Smooth muscle cell (in vitro differentiated cells): Measurements from ENCODE around the gene PGS1. TPM values are rescaled to one million over a fixed set of nuclear protein-coding genes. Genes with fewer than 3 reads are reported as not detected.

Experiments
- DNase-seq: peaks from one replicate; lab custom pipeline; 2025; ENCODE audit not compliant: unreplicated experiment; lab: John Stamatoyannopoulos, UW
- H2AFZ ChIP-seq: fragments of 200-600 bp; sonication (generic); 2 replicates; pipeline ENCODE4 v1.6.0; 2016; ENCODE audit warnings: antibody characterized with exemption, low read depth, mild to moderate bottlenecking
- H3F3A ChIP-seq: fragments of 200-600 bp; sonication (generic); 2 replicates; pipeline ENCODE4 v1.6.0; 2017; ENCODE audit warnings: antibody characterized with exemption, low read depth
- H3K27ac ChIP-seq: fragments of 200-600 bp; sonication (generic); 2 replicates; pipeline ENCODE4 v1.5.1; 2016; ENCODE audit warnings: low read depth, mild to moderate bottlenecking
- H3K27me3 ChIP-seq: fragments of 200-600 bp; sonication (generic); 2 replicates; pipeline ENCODE4 v1.6.1; 2016; ENCODE audit warnings: low read depth, mild to moderate bottlenecking
- H3K36me3 ChIP-seq: fragments of 200-600 bp; sonication (generic); 2 replicates; pipeline ENCODE4 v1.5.1; 2016; ENCODE audit warnings: low read depth
- H3K4me1 ChIP-seq: fragments of 200-600 bp; sonication (generic); 2 replicates; pipeline ENCODE4 v1.5.1; 2016; ENCODE audit warnings: low read depth
- H3K4me2 ChIP-seq: fragments of 200-600 bp; sonication (generic); 2 replicates; pipeline ENCODE4 v1.6.0; 2016; ENCODE audit warnings: mild to moderate bottlenecking
- H3K4me3 ChIP-seq: fragments of 200-600 bp; sonication (generic); 2 replicates; pipeline ENCODE4 v1.5.1; 2016; ENCODE audit warnings: mild to moderate bottlenecking
- H3K79me2 ChIP-seq: fragments of 200-600 bp; sonication (generic); 2 replicates; pipeline ENCODE4 v1.6.0; 2016; ENCODE audit warnings: low read depth, mild to moderate bottlenecking
- H3K9ac ChIP-seq: fragments of 200-600 bp; sonication (generic); 2 replicates; pipeline ENCODE4 v1.6.0; 2016; ENCODE audit warnings: low read depth
- H3K9me3 ChIP-seq: fragments of 200-600 bp; sonication (generic); replicated peaks from 2 replicates; pipeline ENCODE4 v1.5.1; 2016; ENCODE audit warnings: low read depth
- H4K20me1 ChIP-seq: fragments of 200-600 bp; sonication (generic); 2 replicates; pipeline ENCODE4 v1.6.0; 2016; ENCODE audit warnings: low read depth
- CTCF ChIP-seq: fragments of 200-600 bp; sonication (generic); IDR thresholded peaks from 2 replicates; pipeline ENCODE4 v1.5.1; 2017; ENCODE audit warnings: borderline replicate concordance, mild to moderate bottlenecking, antibody characterized with exemption; ENCODE audit not compliant: insufficient read depth, poor library complexity, severe bottlenecking
- WGBS: methylation state at CpG from one replicate; pipeline ENCODE4 v1.1.7; 2016; ENCODE audit warnings: low lambda C conversion rate; 5-methylcytosine and 5-hydroxymethylcytosine counted together
- polyA plus RNA-seq: library from polyadenylated mRNA; unstranded; fragments of >200 nt; fragmentation: Nextera tagmentation; extraction: Ambion mirVana; gene quantifications from 2 replicates; pipeline ENCODE4 v1.2.1, GENCODE V29; 2016
- total RNA-seq: library from RNA; depleted of rRNA; stranded (reverse); fragments of >200 nt; gene quantifications from 2 replicates; pipeline ENCODE4 v1.2.3, GENCODE V29; 2014

Gene PGS1
- total and polyA plus RNA-seq, 2 experiments from 2014 or later = 22.6 to 29.9 TPM

- Histone ChIP-seq H3K36me3 (no peaks in the 10 kb centered on the region), H4K20me1 (peaks cover 48% of the 10 kb centered on the region), H3K9ac (peak overlapping the region; percentile 85), H2AFZ (no peak overlapping the region), H3K27ac (peak overlapping the region; percentile 91), H3K4me2 (peak overlapping the region; percentile 86), H3K9me3 (no peaks in the 10 kb centered on the region), H3F3A (peaks cover 52% of the 10 kb centered on the region), H3K79me2 (peaks cover 35% of the 10 kb centered on the region), H3K27me3 (no peaks in the 10 kb centered on the region), H3K4me3 (peak overlapping the region; percentile 95), H3K4me1 (peaks cover 44% of the 10 kb centered on the region)
- DNase-seq = no peak
- 18% methylated on average over 16 of the region's 16 CpGs for WGBS
- TF ChIP-seq CTCF = no peak
Observed at GRCh38 chr17:78356101-78356713, 22.2 kb upstream of the PGS1 start.

- H3F3A ChIP-seq = peaks cover 46% of the 10 kb centered on the region
- peak overlapping the region; percentile 86 for H3K4me2 ChIP-seq
- peaks cover 35% of the 10 kb centered on the region for H3K79me2 ChIP-seq
- TF ChIP-seq CTCF = no peak
- H3K4me3 ChIP-seq = peak overlapping the region; percentile 95
- no peaks in the 10 kb centered on the region for H3K36me3 ChIP-seq
- H2AFZ ChIP-seq = no peak overlapping the region
- peaks cover 34% of the 10 kb centered on the region for H3K4me1 ChIP-seq
- H3K27ac ChIP-seq = peak overlapping the region; percentile 91
- H3K27me3 ChIP-seq = no peaks in the 10 kb centered on the region
- H3K9me3 ChIP-seq = no peaks in the 10 kb centered on the region
- DNase-seq = no peak
- peaks cover 48% of the 10 kb centered on the region for H4K20me1 ChIP-seq
- 25% methylated on average over 7 of the region's 7 CpGs for WGBS
- peak overlapping the region; percentile 85 for H3K9ac ChIP-seq
Observed at GRCh38 chr17:78357177-78357586, 21.3 kb upstream of the PGS1 start.

- H3F3A ChIP-seq = peaks cover 43% of the 10 kb centered on the region
- H3K4me1 ChIP-seq = peaks cover 30% of the 10 kb centered on the region
- no peaks in the 10 kb centered on the region for H3K27me3 ChIP-seq
- peaks cover 48% of the 10 kb centered on the region for H4K20me1 ChIP-seq
- H3K79me2 ChIP-seq = peaks cover 35% of the 10 kb centered on the region
- H3K9me3 ChIP-seq = no peaks in the 10 kb centered on the region
- peak overlapping the region; percentile 86 for H3K4me2 ChIP-seq
- H2AFZ ChIP-seq = no peak overlapping the region
- TF ChIP-seq CTCF = no peak
- peak overlapping the region; percentile 91 for H3K27ac ChIP-seq
- peak overlapping the region; percentile 85 for H3K9ac ChIP-seq
- H3K4me3 ChIP-seq = peak overlapping the region; percentile 95
- no peaks in the 10 kb centered on the region for H3K36me3 ChIP-seq
- DNase-seq = no peak
- WGBS = 27% methylated on average over 25 of the region's 25 CpGs
Observed at GRCh38 chr17:78357672-78358537, 20.5 kb upstream of the PGS1 start.
